ENCODE measurements around the gene SIGLEC7.

- TF ChIP-seq EZH2 (optimal IDR thresholded peaks at IDR 0.05; ENCODE audit: low read depth, low read length), result no peak
- TF ChIP-seq CTCF (IDR thresholded peaks at IDR 0.05; ENCODE audit: low read length), result no peak
- TF ChIP-seq EZH2phosphoT487 (IDR thresholded peaks at IDR 0.05; ENCODE audit: low read length), result no peak
These were observed 43.7 kb downstream of the SIGLEC7 start for GRCh38 chr19:51185868-51186215.
